ENCODE measurements around the gene SOS2.
A peak's percentile ranks its signal among the peaks of the same experiment; 100 is the strongest.
"Not testable (repeated sequence)": the region's sequence is repeated elsewhere in the genome, so short reads cannot be mapped to it uniquely, and the experiment has no call there.

The SOS2 gene

GRCh38 chr14:50085570-50086320 is 145.6 kb downstream of the SOS2 start:
- DNase-seq (ENCODE audit: low read depth) = no peak

DNA sequence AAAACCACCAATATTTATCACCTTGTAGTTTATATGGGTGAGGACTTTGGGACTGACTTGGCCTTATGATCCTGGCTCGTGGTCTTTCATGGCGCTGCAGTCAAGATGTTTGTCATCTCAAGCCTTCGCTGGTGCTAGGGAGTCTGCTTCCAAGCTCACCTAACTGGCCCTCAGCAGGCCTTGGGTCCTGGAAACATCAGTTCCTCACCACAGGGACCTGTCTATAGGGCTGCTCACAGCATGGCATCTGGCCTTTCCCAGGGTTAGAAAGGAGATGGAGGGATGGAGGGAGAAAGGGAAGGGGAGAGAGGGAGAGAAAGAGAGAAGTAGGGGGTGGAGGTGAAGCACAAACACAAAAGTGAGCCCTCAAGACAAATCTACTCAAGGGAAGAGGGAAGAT is 146.7 kb downstream of the SOS2 start:
- no peak for DNase-seq (ENCODE audit: low read depth)

GRCh38 chr14:50083467-50084337 is 147.7 kb downstream of the SOS2 start:
- peak; percentile 36 for DNase-seq (ENCODE audit: low read depth)

GRCh38 chr14:50082784-50083466 is 148.5 kb downstream of the SOS2 start:
- peak; percentile 77 for DNase-seq (ENCODE audit: low read depth)

DNA sequence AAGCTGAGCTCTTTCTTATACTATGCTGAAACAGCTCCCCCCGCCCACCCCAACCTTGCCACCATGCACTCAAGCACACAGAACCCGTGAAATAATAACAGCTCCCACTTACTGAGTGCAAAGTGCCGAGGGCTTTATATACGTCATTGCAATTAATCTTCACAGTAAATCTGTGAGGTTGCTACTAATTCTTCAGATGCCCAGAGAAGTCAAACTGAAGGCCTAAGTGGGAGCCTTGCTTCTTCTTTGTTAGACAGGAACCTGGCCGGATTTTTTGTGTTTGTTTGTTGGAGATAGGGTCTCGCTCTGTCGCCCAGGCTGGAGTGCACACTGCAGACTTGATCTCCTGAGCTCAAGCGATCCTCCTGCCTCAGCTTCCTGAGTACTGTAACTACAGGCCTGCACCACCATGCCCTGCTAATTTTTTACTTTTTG is 149.1 kb downstream of the SOS2 start:
- DNase-seq (ENCODE audit: low read depth) = peak; percentile 65

DNA sequence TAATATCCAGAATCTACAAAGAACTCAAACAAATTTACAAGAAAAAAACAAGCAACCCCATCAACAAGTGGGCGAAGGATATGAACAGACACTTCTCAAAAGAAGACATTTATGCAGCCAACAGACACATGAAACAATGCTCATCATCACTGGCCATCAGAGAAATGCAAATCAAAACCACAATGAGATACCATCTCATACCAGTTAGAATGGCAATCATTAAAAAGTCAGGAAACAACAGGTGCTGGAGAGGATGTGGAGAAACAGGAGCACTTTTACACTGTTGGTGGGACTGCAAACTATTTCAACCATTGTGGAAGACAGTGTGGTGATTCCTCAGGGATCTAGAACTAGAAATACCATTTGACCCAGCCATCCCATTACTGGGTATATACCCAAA is 152.3 kb downstream of the SOS2 start:
- not testable (repeated sequence) for DNase-seq (ENCODE audit: low read depth)

- not testable (repeated sequence) for DNase-seq (ENCODE audit: low read depth)
Measured at GRCh38 chr14:50073663-50074062, 157.7 kb downstream of the SOS2 start.

DNA sequence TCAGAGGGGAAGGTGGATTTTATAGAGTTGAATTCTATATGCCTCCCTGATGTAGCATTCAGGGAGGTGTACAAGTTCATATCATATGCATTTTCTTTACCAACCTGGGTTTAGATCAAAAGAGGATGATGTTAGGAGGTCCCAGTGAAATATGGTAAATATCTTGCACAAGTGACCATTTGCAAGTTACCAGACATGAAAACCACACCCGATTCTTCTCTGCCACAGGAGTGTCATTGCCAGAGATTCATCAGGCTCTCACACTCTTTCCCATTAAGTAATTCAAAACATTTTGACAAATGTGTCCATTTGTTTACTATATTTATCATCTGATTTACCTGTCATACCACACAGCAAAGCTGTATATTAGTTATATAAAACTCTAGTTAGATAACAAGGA is 159.0 kb downstream of the SOS2 start:
- DNase-seq (ENCODE audit: low read depth) = no peak

DNA sequence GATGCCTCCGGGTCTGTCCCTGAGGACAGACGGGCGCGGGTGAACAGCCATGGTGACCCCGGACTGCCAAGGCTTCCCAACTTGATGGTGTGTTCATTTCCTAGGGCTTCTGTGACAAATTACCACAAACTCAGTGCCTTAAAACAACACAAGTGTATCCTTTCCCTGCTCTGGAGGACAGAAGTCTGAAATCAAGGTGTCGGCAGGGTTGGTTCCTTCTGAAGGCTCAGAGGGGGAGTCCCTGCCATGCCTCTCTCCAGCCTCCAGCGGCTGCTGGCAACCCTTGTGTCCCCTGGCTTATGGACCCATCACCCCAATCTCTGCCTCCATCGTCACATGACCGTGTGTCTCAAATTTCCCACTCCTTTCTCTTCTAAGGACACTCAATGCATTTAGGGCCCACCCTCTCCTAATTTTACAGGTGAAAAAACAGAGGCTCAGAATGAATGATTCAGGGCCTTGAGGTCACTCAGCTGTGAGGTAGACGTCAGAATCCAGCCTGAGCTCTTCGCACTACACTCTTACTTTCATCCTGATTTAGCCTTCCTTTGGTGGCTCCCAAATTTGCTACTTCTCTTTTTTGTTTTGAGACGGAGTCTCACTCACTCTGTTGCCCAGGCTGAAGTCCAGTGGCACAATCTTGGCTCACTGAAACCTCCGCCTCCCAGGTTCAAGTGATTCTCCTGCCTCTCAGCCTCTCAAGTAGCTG is 160.4 kb downstream of the SOS2 start:
- DNase-seq (ENCODE audit: low read depth) = no peak

GRCh38 chr14:50070230-50070629 is 161.1 kb downstream of the SOS2 start:
- no peak for DNase-seq (ENCODE audit: low read depth)

- DNase-seq (ENCODE audit: low read depth) = no peak
Measured at GRCh38 chr14:50069325-50069724, 162.1 kb downstream of the SOS2 start.

GRCh38 chr14:50068496-50068895 is 162.9 kb downstream of the SOS2 start:
- DNase-seq (ENCODE audit: low read depth) = no peak

DNA sequence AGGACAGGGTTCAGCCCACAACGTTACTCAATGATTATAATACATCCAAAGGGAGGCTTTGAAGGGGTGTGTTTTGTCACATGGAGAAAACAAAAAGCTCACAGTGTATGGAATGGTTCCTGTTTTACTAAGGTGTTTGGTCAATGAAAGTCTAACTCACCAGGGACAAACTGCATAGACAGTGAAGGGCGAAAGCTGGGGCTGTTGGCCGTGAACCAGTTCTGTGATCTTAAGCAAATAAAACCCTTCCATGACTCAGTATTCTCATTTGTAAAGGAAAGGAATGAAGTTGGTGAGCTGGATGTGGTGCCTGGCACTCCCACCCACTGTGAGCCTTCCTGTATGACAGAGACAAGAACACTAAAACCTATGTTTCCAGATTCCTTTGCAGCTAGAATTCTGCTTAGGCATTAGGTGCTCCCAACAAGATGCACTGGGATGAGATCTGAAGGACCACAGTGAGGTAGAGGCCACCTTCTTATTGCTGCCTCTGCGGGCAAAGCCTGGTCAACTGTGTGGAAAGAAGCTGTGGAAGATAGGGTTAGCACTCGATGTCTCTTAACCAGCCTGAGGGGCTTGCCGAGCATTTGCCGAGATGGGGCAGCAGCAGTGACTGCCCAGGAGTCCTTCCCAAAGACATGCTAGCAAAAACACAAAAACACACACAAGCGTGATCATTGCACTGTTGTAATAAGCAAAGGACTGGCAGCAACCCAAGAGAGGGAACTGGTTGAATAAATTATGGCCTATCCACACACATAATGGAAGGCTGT is 163.5 kb downstream of the SOS2 start:
- DNase-seq (ENCODE audit: low read depth) = no peak
